Measurements from ENCODE around the gene HNRNPK.

DNA sequence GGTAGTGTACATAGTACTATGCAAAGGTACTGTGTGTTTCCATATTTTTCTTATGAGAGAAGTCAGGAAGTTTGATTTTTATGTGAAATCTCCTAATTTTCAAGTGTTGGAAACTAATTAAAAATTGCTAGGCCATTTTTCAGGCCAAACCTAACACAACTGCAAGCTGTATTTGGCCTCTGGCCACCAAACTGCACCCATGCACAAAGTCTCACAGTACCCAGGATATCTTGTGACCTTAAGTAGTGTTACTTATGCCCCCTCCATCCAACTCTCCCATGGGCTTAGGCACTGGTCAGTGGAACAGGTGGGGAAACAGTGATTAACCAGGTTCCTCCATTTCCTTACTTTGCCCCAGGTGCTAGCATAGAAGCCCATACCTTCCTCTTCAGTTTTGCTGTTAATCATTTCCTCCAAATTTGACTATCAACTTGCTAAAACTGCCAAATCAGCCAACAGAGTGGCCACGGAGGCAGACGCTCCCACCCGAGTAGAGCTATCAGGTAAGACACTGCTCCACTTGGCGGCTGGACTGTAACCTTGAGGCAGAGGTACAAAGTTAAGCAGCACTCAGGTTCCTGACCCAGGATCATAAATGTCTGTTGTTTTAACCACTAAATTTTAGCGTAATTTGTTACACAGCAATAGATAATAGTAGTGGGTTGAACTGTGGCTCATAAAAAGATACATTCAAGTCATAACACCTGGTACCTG lies 39.3 kb downstream of the HNRNPK start:
- TF ChIP-seq EZH2 (IDR thresholded peaks at IDR 0.05; ENCODE audit: low read length, missing control alignments): no peak
- TF ChIP-seq, protein P1, sequence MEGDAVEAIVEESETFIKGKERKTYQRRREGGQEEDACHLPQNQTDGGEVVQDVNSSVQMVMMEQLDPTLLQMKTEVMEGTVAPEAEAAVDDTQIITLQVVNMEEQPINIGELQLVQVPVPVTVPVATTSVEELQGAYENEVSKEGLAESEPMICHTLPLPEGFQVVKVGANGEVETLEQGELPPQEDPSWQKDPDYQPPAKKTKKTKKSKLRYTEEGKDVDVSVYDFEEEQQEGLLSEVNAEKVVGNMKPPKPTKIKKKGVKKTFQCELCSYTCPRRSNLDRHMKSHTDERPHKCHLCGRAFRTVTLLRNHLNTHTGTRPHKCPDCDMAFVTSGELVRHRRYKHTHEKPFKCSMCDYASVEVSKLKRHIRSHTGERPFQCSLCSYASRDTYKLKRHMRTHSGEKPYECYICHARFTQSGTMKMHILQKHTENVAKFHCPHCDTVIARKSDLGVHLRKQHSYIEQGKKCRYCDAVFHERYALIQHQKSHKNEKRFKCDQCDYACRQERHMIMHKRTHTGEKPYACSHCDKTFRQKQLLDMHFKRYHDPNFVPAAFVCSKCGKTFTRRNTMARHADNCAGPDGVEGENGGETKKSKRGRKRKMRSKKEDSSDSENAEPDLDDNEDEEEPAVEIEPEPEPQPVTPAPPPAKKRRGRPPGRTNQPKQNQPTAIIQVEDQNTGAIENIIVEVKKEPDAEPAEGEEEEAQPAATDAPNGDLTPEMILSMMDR (conservative IDR thresholded peaks at IDR 0.05 in 1 of 2, IDR thresholded peaks at IDR 0.05 in 1 of 2; ENCODE audit: low read depth in 1 of 2, low read length in 2 of 2): no peak
